Activated naive CD4-positive, alpha-beta T cell treated with anti-CD3 and anti-CD28 coated beads, Interleukin-2, amount 50 U/mL, for 16 hours (primary cell): ENCODE results near the gene PIPOX.

Experiments used
- DNase-seq: peaks from one replicate; pipeline ENCODE4 v3.0.0-alpha.2; 2020

Gene PIPOX

GRCh38 chr17:29102046-29102445 lies 59.1 kb downstream of the PIPOX start:
- no peak for DNase-seq

DNA sequence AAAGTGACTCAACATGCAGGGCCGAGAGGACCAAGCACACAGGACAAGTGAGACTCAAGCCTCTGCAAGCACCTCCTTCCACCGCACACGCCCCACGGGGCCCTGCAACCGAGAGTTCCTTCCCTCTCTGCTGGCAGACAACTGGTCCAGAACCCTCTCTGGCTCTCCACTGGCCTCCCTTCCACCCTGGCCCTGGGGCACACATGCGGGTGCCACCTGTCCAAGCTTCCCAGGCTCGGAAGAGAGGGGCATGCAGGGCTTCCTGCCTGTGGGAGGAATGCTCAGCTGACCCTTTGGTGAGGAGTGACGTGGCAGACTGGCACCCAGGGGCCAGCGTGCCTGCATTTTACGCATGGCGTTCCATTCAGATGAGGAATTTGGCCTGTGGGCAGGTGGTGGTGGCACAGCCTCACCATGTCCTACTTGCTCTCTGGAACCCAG lies 59.8 kb downstream of the PIPOX start:
- no peak for DNase-seq

- DNase-seq, result no peak
Measured at GRCh38 chr17:29103341-29103740, 60.4 kb downstream of the PIPOX start.
